Measurements from ENCODE around the gene LGI1. TPM values are rescaled to one million over a fixed set of nuclear protein-coding genes. Genes with fewer than 3 reads are reported as not detected.

The LGI1 gene
- total RNA-seq, 2 experiments from 2014 or later, result not detected

DNA sequence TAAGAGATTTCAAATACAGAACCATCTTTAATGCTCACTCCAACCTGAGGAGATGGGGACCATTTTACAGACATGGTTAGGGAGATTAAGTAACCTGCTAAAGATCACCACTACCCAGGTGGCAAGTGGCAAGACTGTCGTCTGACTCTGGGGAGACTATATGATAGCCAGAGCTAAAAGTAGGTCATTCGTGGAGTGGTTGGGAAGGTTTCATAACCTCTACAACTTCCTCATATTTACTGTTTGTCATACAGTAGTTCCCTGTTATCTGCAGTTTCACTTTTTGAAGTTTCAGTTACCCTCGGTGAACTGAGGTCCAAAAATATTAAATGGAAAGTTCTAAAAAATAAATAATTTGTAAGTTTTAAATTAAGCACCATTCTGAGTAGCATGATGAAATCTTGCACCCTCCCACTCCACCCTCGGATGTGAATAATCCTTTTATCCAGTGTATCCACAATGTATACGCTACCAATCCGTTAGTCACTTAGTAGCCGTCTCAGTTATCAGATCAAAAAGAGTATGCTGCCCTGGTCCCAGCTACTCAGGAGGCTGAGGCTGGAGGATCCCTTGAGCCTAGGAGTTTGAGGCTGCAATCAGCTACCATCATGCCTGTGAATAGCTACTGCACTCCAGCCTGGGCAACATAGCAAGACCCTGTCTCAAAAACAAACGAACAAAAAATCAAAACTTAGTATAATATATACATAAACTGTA is 14.9 kb upstream of the LGI1 start:
- CTCF ChIA-PET, result no interaction called here
- Mint-ChIP-seq H3K4me1 (ENCODE audit: low read depth) (no peaks in the 10 kb centered on the region), H3K36me3 (ENCODE audit: low read depth) (no peaks in the 10 kb centered on the region), H3K27ac (no peak overlapping the region), H3K27me3 (ENCODE audit: low read depth) (peaks cover 2% of the 10 kb centered on the region), H3K4me3 (no peak overlapping the region), H3K9me3 (ENCODE audit: insufficient read depth) (no peaks in the 10 kb centered on the region)
- DNase-seq (no peak), ATAC-seq (no peak)
- POLR2A ChIA-PET, result no interaction called here

DNA sequence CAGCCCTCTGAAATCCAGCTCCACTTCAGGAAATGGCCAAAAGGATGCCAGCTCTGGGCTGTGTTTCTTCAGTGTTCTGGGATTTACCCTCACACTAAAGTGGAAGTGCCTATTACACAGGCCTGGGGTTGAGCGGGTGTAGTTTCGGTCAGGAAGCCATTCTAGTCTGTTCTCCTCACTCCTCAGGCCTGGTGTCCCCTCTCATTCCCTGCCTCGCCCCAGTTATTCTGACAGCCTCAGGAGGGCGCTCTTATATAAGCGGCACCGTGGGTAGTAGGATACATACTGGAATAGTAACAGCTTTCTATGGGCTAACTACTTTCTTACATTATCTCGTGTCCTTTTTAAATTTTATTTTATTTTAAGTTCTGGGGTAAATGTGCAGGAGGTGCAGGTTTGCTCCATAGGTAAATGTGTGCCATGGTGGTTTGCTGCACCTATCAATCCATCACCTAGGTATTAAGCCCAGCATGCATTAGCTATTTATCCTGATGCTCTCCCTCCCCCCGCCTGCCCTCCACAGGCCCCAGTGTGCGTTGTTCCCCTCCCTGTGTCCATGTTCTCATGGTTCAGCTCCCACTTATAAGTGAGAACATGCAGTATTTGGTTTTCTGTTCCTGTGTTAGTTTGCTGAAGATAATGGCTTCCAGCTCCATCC is 12.2 kb upstream of the LGI1 start:
- POLR2A ChIA-PET, result no interaction called here
- no peaks in the 10 kb centered on the region for H3K36me3 Mint-ChIP-seq (ENCODE audit: low read depth)
- ATAC-seq, result no peak
- no peaks in the 10 kb centered on the region for H3K9me3 Mint-ChIP-seq (ENCODE audit: insufficient read depth)
- no peak overlapping the region for H3K4me3 Mint-ChIP-seq
- H3K4me1 Mint-ChIP-seq (ENCODE audit: low read depth), result no peaks in the 10 kb centered on the region
- peaks cover 3% of the 10 kb centered on the region for H3K27me3 Mint-ChIP-seq (ENCODE audit: low read depth)
- DNase-seq, result no peak
- no peak overlapping the region for H3K27ac Mint-ChIP-seq
- CTCF ChIA-PET, result interaction anchor here (1.5 kb wide), 1 partner anchor 71 kb away, joined by 6 read pairs; no protein-coding TSS in a partner anchor

DNA sequence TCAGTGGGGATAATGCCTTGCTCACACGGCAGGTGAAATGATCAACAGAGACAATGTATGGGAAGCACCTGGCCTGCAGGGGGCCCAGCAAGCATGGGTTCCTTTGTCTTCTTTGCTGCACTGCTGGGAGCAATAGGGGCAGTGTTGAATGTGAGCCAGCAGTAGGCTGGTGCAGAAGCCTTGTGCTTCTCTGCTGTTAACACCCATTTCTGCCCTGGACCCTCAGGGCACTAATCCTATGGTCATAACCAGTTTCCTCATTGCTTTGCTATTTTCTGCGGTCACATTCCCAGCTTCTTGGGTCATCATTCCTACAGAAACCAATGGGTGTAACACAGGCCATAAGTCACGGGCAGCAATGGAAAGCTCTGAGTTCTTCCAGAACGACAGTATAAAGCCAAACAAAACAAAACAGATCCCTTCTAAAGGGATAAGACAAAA is 10.9 kb upstream of the LGI1 start:
- DNase-seq (no peak), ATAC-seq (no peak)
- Mint-ChIP-seq H3K4me3 (no peak overlapping the region), H3K4me1 (ENCODE audit: low read depth) (no peaks in the 10 kb centered on the region), H3K36me3 (ENCODE audit: low read depth) (no peaks in the 10 kb centered on the region), H3K27me3 (ENCODE audit: low read depth) (peaks cover 6% of the 10 kb centered on the region), H3K9me3 (ENCODE audit: insufficient read depth) (no peaks in the 10 kb centered on the region), H3K27ac (no peak overlapping the region)
- ChIA-PET POLR2A (no interaction called here), CTCF (no interaction called here)

DNA sequence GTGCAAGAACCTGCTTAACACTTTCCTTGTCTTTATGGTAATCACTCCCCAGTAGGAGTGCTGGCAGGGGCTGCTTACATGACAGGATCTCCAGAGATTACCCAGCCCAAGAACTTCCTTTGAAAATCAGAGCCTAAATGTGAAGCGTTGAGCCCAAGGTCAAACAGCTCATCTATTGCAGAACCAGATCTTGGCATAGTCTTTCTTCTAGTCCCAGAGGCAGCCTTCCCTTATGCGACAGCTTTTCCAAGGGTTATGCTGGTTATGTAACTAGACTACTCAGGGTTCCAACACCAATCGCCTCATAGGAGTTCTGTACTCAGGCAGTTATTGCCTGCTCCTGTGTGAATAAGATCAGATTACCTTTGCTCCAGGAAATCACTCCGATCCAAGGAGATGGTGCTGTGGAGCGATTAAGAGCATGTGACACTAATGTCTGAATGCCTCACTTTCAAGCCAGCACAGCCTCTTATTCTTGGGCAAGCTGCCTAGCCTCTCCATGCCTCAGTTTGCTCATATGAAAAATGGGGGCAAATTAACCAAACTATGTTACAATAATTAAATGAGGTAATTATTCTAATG is 8.4 kb upstream of the LGI1 start:
- Mint-ChIP-seq H3K27ac (no peak overlapping the region), H3K4me3 (no peak overlapping the region), H3K9me3 (ENCODE audit: insufficient read depth) (no peaks in the 10 kb centered on the region), H3K27me3 (ENCODE audit: low read depth) (peaks cover 6% of the 10 kb centered on the region), H3K4me1 (ENCODE audit: low read depth) (no peaks in the 10 kb centered on the region), H3K36me3 (ENCODE audit: low read depth) (no peaks in the 10 kb centered on the region)
- POLR2A ChIA-PET, result no interaction called here
- CTCF ChIA-PET, result no interaction called here
- DNase-seq (no peak), ATAC-seq (no peak)

DNA sequence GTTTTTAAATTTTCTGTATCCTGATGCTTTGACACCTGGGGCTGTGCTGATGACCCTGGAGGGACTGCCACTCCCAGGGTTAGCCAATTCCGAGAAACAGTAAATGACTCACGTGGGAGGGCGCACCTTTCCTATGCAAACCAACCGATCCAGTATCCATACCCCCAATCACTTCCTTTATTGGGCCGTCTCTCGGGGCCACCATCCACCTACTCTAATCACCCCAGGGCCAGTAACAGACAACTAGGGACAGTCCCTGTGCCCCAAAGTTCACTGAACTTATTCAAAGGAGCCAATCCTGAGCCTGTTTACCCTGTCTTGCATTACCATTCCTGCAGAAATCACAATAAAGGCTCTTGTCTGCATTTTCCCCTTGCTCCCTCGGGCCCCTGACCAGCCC is 6.6 kb upstream of the LGI1 start:
- no peak overlapping the region for H3K4me3 Mint-ChIP-seq
- no peaks in the 10 kb centered on the region for H3K36me3 Mint-ChIP-seq (ENCODE audit: low read depth)
- no peaks in the 10 kb centered on the region for H3K4me1 Mint-ChIP-seq (ENCODE audit: low read depth)
- H3K27me3 Mint-ChIP-seq (ENCODE audit: low read depth), result peaks cover 9% of the 10 kb centered on the region
- no peak overlapping the region for H3K27ac Mint-ChIP-seq
- H3K9me3 Mint-ChIP-seq (ENCODE audit: insufficient read depth), result no peaks in the 10 kb centered on the region
- ChIA-PET POLR2A (no interaction called here), CTCF (no interaction called here)
- DNase-seq (no peak), ATAC-seq (no peak)

DNA sequence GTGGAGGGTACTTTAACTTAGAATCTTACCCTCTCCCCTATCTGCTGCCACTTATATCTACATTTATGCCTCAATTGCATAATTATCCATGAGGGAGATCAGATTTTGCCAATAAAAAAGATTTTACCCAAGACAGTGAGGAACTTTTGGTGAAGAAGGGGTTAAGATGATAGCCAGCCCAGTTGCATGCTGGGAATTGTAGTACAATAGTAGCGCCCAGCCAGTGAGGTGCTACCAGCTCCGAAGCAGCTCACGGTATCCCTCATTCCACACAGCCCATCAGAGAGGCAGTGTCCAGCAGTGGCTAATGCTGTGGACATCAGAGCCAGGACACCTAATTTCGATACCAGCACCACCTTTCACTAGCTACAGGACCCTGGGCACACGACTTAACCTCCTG is 5.9 kb upstream of the LGI1 start:
- no peak overlapping the region for H3K4me3 Mint-ChIP-seq
- ATAC-seq (no peak), DNase-seq (no peak)
- ChIA-PET CTCF (no interaction called here), POLR2A (no interaction called here)
- H3K4me1 Mint-ChIP-seq (ENCODE audit: low read depth), result no peaks in the 10 kb centered on the region
- H3K9me3 Mint-ChIP-seq (ENCODE audit: insufficient read depth), result no peaks in the 10 kb centered on the region
- H3K27me3 Mint-ChIP-seq (ENCODE audit: low read depth), result peaks cover 12% of the 10 kb centered on the region
- no peaks in the 10 kb centered on the region for H3K36me3 Mint-ChIP-seq (ENCODE audit: low read depth)
- no peak overlapping the region for H3K27ac Mint-ChIP-seq

DNA sequence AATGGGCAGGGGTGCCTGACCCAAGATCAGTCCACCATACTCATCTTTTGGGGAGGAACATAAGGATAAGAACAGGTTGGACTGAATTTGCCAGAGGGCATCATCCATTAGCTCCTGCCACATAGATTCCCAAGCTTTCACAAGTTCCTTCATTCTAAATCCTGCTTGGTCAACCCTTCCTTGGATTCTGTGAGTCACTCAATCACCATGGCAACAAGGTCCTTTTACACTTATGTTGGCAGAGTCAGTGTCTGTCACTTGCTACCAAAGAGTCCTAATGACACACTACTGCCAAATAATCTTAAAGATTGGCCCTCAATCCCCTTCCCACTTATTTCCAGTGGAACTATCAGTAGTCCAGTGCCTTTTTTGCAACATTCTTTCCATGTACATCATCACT is 5.0 kb upstream of the LGI1 start:
- Mint-ChIP-seq H3K36me3 (ENCODE audit: low read depth) (no peaks in the 10 kb centered on the region), H3K27me3 (ENCODE audit: low read depth) (peaks cover 17% of the 10 kb centered on the region), H3K9me3 (ENCODE audit: insufficient read depth) (no peaks in the 10 kb centered on the region), H3K27ac (no peak overlapping the region), H3K4me1 (ENCODE audit: low read depth) (no peaks in the 10 kb centered on the region), H3K4me3 (no peak overlapping the region)
- POLR2A ChIA-PET, result interaction anchor here (0.5 to 0.7 kb wide), 2 partner anchors 366 to 828 kb away, joined by 3 to 5 read pairs; no protein-coding TSS in a partner anchor
- CTCF ChIA-PET, result no interaction called here
- DNase-seq, result no peak
- no peak for ATAC-seq

DNA sequence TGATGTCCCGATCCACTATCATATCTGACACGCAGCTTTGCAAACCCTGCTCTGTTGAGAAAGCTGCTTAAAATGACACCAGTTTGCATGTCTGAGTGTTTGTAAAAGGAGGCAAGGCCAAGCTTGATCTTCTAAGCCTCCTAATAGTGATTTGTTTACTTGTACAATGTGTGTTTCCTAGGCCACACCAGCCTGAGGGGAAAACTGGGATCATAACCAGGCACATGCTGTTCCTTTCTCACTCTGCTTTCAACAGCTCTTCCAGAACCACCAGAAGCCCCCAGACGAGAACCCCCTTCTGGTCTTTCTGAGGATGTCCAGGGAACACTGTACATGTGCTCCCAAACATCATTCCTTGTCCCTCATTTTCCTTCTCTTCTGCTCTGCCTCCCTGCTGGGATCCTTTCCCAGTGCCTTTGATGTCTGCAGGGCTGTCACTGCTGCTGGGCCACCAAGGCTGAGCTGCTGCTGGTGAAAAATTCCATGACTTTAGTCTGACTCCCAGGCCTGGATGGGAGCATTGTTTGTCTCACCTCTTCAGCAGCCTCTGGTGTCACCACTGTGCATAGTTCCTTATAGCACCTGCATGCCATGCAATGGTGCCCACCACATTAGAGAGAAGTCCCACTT is 4.0 kb upstream of the LGI1 start:
- H3K27me3 Mint-ChIP-seq (ENCODE audit: low read depth), result peaks cover 26% of the 10 kb centered on the region

DNA sequence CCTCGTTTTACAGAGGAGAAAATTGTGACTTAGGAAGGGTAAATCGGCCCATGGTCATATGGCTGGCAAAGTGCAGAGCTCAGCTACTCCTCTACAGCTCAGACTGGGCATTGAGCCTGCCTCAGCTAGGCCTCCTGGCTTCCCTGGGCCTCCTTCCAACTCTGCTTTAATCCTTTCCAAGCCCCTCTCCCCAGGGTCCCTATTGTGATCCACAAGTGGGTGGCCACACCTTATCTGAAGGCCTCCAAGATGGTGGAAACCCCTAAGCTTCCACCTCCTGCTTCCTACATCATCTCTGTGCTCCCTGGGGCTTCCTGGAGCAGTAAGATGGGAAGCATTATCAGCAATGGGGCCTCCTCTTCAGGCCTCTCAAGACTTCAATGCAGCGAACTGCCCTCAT is 3.0 kb upstream of the LGI1 start:
- peaks cover 26% of the 10 kb centered on the region for H3K27me3 Mint-ChIP-seq (ENCODE audit: low read depth)
- no peaks in the 10 kb centered on the region for H3K4me1 Mint-ChIP-seq (ENCODE audit: low read depth)
- DNase-seq, result no peak
- no peak overlapping the region for H3K27ac Mint-ChIP-seq
- CTCF ChIA-PET, result no interaction called here
- ATAC-seq, result no peak
- no peaks in the 10 kb centered on the region for H3K36me3 Mint-ChIP-seq (ENCODE audit: low read depth)
- H3K4me3 Mint-ChIP-seq, result no peak overlapping the region
- POLR2A ChIA-PET, result no interaction called here
- H3K9me3 Mint-ChIP-seq (ENCODE audit: insufficient read depth), result no peaks in the 10 kb centered on the region

More for the DNA sequence above, 4.0 kb upstream of the LGI1 start:
- ATAC-seq (no peak), DNase-seq (no peak)
- H3K4me3 Mint-ChIP-seq, result no peak overlapping the region
- H3K27ac Mint-ChIP-seq, result no peak overlapping the region
- H3K36me3 Mint-ChIP-seq (ENCODE audit: low read depth), result no peaks in the 10 kb centered on the region
- no peaks in the 10 kb centered on the region for H3K9me3 Mint-ChIP-seq (ENCODE audit: insufficient read depth)
- POLR2A ChIA-PET, result interaction anchor here (0.7 kb wide), 1 partner anchor 367 kb away, joined by 5 read pairs; no protein-coding TSS in a partner anchor
- H3K4me1 Mint-ChIP-seq (ENCODE audit: low read depth), result no peaks in the 10 kb centered on the region
- CTCF ChIA-PET, result no interaction called here

DNA sequence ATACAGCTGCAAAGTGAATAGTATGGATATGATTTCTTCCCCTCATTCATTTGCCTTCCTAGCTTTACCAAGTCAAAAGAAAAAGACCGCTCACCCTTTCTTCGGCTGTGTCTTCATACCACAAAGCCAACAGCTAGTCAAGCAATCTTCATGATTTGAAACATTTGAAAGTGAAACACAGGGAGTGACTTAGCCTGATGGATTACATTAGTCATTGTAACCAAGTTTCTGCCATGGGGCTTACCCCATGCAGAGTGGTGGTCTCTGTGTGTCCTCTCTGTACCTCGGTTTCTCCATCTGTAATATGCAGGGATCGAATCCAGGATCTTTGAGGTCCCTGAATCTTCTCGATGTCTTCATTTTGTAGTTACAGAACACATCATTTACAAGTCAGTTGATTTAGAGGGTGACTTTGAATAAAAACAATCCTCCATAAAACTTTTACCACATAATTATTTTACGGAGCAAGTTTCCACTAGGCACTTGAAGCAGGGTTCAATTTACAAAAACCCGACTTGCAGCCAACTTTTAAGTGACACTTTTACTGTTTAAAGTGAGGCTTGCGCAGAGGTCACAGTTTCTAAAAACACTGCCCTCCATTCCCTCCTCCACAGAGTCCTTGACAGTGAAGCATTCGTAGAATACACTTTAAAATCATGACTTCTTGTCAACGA is 2.2 kb upstream of the LGI1 start:
- H3K4me1 Mint-ChIP-seq (ENCODE audit: low read depth), result no peaks in the 10 kb centered on the region
- ATAC-seq, result no peak
- CTCF ChIA-PET, result no interaction called here

DNA sequence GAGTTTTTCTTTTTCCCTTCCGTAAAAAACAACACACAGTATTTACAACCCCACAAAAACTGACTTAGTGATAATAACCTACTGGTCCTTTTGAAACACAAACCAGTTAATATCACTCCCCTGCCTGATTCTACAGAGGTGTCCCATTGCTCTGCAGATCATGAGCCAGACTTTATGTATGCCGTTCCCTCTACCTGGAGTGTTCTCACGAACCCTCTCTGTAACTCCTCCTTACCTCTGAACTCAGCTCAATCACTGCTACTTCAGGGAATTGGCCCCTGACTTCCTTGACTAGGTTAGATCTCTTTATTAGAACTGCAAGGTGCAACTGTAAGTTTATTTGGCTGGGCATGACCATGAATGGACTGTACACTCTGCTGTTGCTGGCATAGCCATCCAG is 1.6 kb upstream of the LGI1 start:
- Mint-ChIP-seq H3K4me1 (ENCODE audit: low read depth) (no peaks in the 10 kb centered on the region), H3K36me3 (ENCODE audit: low read depth) (no peaks in the 10 kb centered on the region)

More for the DNA sequence above, 2.2 kb upstream of the LGI1 start:
- no peak overlapping the region for H3K4me3 Mint-ChIP-seq
- POLR2A ChIA-PET, result no interaction called here
- no peak for DNase-seq
- H3K27ac Mint-ChIP-seq, result no peak overlapping the region
- peaks cover 27% of the 10 kb centered on the region for H3K27me3 Mint-ChIP-seq (ENCODE audit: low read depth)
- H3K36me3 Mint-ChIP-seq (ENCODE audit: low read depth), result no peaks in the 10 kb centered on the region
- no peaks in the 10 kb centered on the region for H3K9me3 Mint-ChIP-seq (ENCODE audit: insufficient read depth)

DNA sequence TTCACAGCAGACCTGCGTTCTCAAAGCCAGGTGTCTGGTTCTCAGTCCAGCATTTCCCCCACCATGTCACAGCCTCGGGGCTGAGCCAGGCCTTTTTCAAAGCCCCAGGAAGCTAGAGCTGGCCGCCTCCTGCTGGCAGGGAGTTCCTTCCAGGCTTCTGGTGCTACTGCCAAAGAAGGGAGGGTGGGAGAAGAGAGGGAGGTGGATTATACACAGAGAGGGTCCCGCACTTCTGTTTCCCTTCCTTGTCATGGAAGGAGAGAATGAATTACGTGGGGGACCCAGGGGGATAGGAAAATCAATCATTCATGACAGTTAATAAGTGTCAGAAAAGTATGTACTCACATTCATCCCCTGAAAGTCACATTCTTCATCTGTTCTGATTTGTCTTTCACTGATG is 600 bp upstream of the LGI1 start:
- DNase-seq, result no peak
- Mint-ChIP-seq H3K27me3 (ENCODE audit: low read depth) (peaks cover 24% of the 10 kb centered on the region), H3K36me3 (ENCODE audit: low read depth) (no peaks in the 10 kb centered on the region), H3K4me1 (ENCODE audit: low read depth) (no peaks in the 10 kb centered on the region), H3K9me3 (ENCODE audit: insufficient read depth) (no peaks in the 10 kb centered on the region), H3K4me3 (no peak overlapping the region), H3K27ac (no peak overlapping the region)
- ATAC-seq, result no peak
- ChIA-PET CTCF (no interaction called here), POLR2A (no interaction called here)

More for the DNA sequence above, 1.6 kb upstream of the LGI1 start:
- Mint-ChIP-seq H3K4me3 (no peak overlapping the region), H3K27me3 (ENCODE audit: low read depth) (peaks cover 25% of the 10 kb centered on the region), H3K9me3 (ENCODE audit: insufficient read depth) (no peaks in the 10 kb centered on the region), H3K27ac (no peak overlapping the region)
- no peak for ATAC-seq
- ChIA-PET CTCF (no interaction called here), POLR2A (no interaction called here)
- DNase-seq, result no peak

Data from activated CD8-positive, alpha-beta T cell treated with anti-CD3 and anti-CD28 coated beads, Interleukin-2, amount 10 ng/mL, durations not matched to agents 7 days and 5 days (primary cell).